Measurements from ENCODE around the gene BRCA1. TPM values are rescaled to one million over a fixed set of nuclear protein-coding genes. Genes with fewer than 3 reads are reported as not detected.
"Not testable (repeated sequence)": the region's sequence is repeated elsewhere in the genome, so short reads cannot be mapped to it uniquely, and the experiment has no call there.

Gene BRCA1
- total RNA-seq, 1 donor from 2014 or later = 29.5 TPM

GRCh38 chr17:43006639-43007551 lies 118.3 kb downstream of the BRCA1 start, which contains the start of gene IFI35:
IFI35 (plus strand) TSS chr17:43006784; CDS start chr17:43006948, 164 bp downstream.
- TF ChIP-seq CTCF (conservative IDR thresholded peaks at IDR 0.05; ENCODE audit: low read depth, low read length) = peak; percentile 37
- no peak for DNase-seq (ENCODE audit: low read depth)
- peak within 1 kb of the TSS; percentile 86 for H3K4me3 ChIP-seq (ENCODE audit: low read depth, low read length)

- peak; percentile 9 for TF ChIP-seq CTCF (conservative IDR thresholded peaks at IDR 0.05; ENCODE audit: low read depth, low read length)
- DNase-seq (ENCODE audit: low read depth) = no peak
- H3K4me3 ChIP-seq (ENCODE audit: low read depth, low read length) = no peak overlapping the region
Measured at GRCh38 chr17:43003542-43004172, 121.5 kb downstream of the BRCA1 start.

GRCh38 chr17:43000894-43001293 lies 124.3 kb downstream of the BRCA1 start:
- H3K4me3 ChIP-seq (ENCODE audit: low read depth, low read length); DNase-seq (ENCODE audit: low read depth): not testable (repeated sequence)

- DNase-seq (ENCODE audit: low read depth) = no peak
- TF ChIP-seq CTCF (conservative IDR thresholded peaks at IDR 0.05; ENCODE audit: low read depth, low read length) = no peak
- peak overlapping the region; percentile 86 for H3K4me3 ChIP-seq (ENCODE audit: low read depth, low read length)
Measured at GRCh38 chr17:42999003-42999525, 126.1 kb downstream of the BRCA1 start.

DNA sequence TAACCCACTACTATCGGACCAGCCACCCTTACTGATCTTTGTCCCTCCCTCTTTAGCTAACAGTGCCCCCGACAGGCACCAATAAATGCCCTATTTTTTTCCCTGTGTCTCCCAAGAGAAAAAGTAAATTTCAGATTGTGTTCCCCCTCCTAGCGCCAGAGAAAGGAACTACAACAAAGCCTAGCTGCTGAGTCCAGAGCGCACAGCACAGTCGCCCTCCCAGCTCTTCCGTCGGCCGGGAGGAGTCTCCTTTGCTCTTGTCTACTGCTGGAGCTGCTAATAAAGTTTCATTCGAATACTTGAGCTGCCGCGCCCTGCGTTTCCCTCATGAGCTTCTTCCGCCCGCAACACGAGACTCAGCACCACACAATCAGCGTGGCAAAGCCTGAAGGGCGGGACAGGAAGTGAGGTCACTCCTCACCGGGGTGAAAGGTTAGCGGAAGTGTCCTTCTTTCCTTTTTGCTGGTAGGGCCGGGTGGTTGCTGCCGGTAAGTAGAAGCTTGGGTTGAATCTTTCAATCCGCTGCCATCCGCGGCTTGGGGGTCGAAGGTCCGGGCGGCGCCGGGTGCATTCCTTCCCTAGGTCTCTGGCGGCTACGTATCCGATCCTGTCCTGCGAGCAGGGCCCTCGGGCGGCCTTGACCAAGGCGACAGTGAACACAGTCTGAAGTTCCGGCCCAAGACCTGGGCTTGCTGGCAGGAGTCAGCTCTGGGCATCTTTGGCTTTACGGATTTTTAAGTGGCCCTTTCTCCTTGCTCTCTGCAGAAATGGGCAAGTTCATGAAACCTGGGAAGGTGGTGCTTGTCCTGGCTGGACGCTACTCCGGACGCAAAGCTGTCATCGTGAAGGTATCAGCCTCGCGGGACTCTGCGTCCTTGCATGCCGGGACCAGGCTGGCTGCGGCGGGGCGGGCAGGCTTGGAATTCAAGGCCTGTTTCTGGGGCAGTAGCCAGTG lies 126.9 kb downstream of the BRCA1 start, which contains the start of gene RPL27:
RPL27 (plus strand) TSS at position 436 of the 955 bp plus-strand sequence; CDS start at position 768, 332 bp downstream.
- peak; percentile 78 for TF ChIP-seq CTCF (conservative IDR thresholded peaks at IDR 0.05; ENCODE audit: low read depth, low read length)
- DNase-seq (ENCODE audit: low read depth) = peak; percentile 98
- peak within 1 kb of the TSS; percentile 86 for H3K4me3 ChIP-seq (ENCODE audit: low read depth, low read length)

GRCh38 chr17:42997390-42997983 lies 127.7 kb downstream of the BRCA1 start:
- TF ChIP-seq CTCF (conservative IDR thresholded peaks at IDR 0.05; ENCODE audit: low read depth, low read length) = no peak
- H3K4me3 ChIP-seq (ENCODE audit: low read depth, low read length) = peak overlapping the region; percentile 47
- DNase-seq (ENCODE audit: low read depth) = no peak

Other genes with a start within 250 kb of the BRCA1 start
- not detected in 2 replicates for gene G6PC1, start 224.6 kb downstream of the BRCA1 start, total RNA-seq
- gene AARSD1, start 160.9 kb downstream of the BRCA1 start, total RNA-seq = 23.0 and 39.1 TPM in 2 replicates
- gene PTGES3L, start 145.3 kb downstream of the BRCA1 start, total RNA-seq = 1.3 and 2.5 TPM in 2 replicates
- gene RUNDC1, start 144.8 kb downstream of the BRCA1 start, total RNA-seq = 8.1 and 14.0 TPM in 2 replicates
- 1,399 and 1,932 TPM in 2 replicates for gene RPL27, start 126.9 kb downstream of the BRCA1 start, total RNA-seq
- 17.6 and 21.2 TPM in 2 replicates for gene IFI35, start 118.6 kb downstream of the BRCA1 start, total RNA-seq
- gene VAT1, start 103.0 kb downstream of the BRCA1 start, total RNA-seq = 205 and 243 TPM in 2 replicates
- 0.36 and 0.40 TPM in 2 replicates for gene RND2, start 100.1 kb downstream of the BRCA1 start, total RNA-seq
- 32.1 and 33.6 TPM in 2 replicates for gene NBR1, start 45.9 kb upstream of the BRCA1 start, total RNA-seq
- gene TMEM106A, start 86.5 kb upstream of the BRCA1 start, total RNA-seq = 3.2 and 3.3 TPM in 2 replicates
- gene CCDC200, start 103.3 kb upstream of the BRCA1 start, total RNA-seq = not detected in 2 replicates
- not detected in 2 replicates for gene RNU2-1, start 108.6 kb upstream of the BRCA1 start, total RNA-seq